ENCODE data around the gene TK1.
A peak's percentile ranks its signal among the peaks of the same experiment; 100 is the strongest.
"Not testable (repeated sequence)": the region's sequence is repeated elsewhere in the genome, so short reads cannot be mapped to it uniquely, and the experiment has no call there.

Gene TK1

GRCh38 chr17:78186692-78187595, at the start of gene TK1, which contains the start of gene AFMID:
Gene TK1, minus strand, starts transcription at chr17:78187052. Its CDS starts 58 bp downstream, at chr17:78186994.
Gene AFMID, plus strand, starts transcription at chr17:78187362. Its CDS starts 9 bp downstream, at chr17:78187371.
- DNase-seq (ENCODE audit: low read depth in 2 of 2), result peak; percentile 95

GRCh38 chr17:78235885-78236284, 49.0 kb upstream of the TK1 start:
- no peak for DNase-seq (ENCODE audit: low read depth in 2 of 2)

GRCh38 chr17:78235022-78235421, 48.2 kb upstream of the TK1 start:
- not testable (repeated sequence) for DNase-seq (ENCODE audit: low read depth in 2 of 2)

- no peak for DNase-seq (ENCODE audit: low read depth in 2 of 2)
These were observed 47.5 kb upstream of the TK1 start for GRCh38 chr17:78234261-78234865.

- DNase-seq (ENCODE audit: low read depth in 2 of 2), result no peak
These were observed 46.8 kb upstream of the TK1 start for GRCh38 chr17:78233678-78234077.

- no peak for DNase-seq (ENCODE audit: low read depth in 2 of 2)
These were observed 46.0 kb upstream of the TK1 start for GRCh38 chr17:78232859-78233173.

- no peak for DNase-seq (ENCODE audit: low read depth in 2 of 2)
These were observed 45.4 kb upstream of the TK1 start for GRCh38 chr17:78231991-78232858.

GRCh38 chr17:78230996-78231935, 44.4 kb upstream of the TK1 start, which contains the start of gene TMEM235:
Gene TMEM235, plus strand, starts transcription at chr17:78231631. Its CDS starts 393 bp downstream, at chr17:78232024.
- DNase-seq (ENCODE audit: low read depth in 2 of 2), result no peak

- DNase-seq (ENCODE audit: low read depth in 2 of 2), result no peak
These were observed 43.6 kb upstream of the TK1 start for GRCh38 chr17:78230252-78230962.

GRCh38 chr17:78228176-78228575, 41.3 kb upstream of the TK1 start:
- DNase-seq (ENCODE audit: low read depth in 2 of 2), result no peak

GRCh38 chr17:78227455-78227916, 40.6 kb upstream of the TK1 start:
- DNase-seq (ENCODE audit: low read depth in 2 of 2), result no peak

- DNase-seq (ENCODE audit: low read depth in 2 of 2), result no peak
These were observed 40.1 kb upstream of the TK1 start for GRCh38 chr17:78226759-78227454.

GRCh38 chr17:78226055-78226758, 39.4 kb upstream of the TK1 start:
- no peak for DNase-seq (ENCODE audit: low read depth in 2 of 2)

- DNase-seq (ENCODE audit: low read depth in 2 of 2), result no peak
These were observed 38.4 kb upstream of the TK1 start for GRCh38 chr17:78225088-78225865.

GRCh38 chr17:78224231-78225087, 37.6 kb upstream of the TK1 start:
- no peak for DNase-seq (ENCODE audit: low read depth in 2 of 2)

- DNase-seq (ENCODE audit: low read depth in 2 of 2), result no peak
These were observed 36.9 kb upstream of the TK1 start for GRCh38 chr17:78223765-78224164.

GRCh38 chr17:78223061-78223460, 36.2 kb upstream of the TK1 start:
- no peak for DNase-seq (ENCODE audit: low read depth in 2 of 2)

All from stimulated activated CD4-positive, alpha-beta T cell treated with anti-CD3 and anti-CD28 coated beads, Interleukin-4, amount 100 ng/mL, for 48 hours (primary cell).